HepG2 (cell line): ENCODE results near the gene LINGO1.

ENCODE experiments used
- EZH2 ChIP-seq: conservative IDR thresholded peaks from 2 replicates; pipeline ENCODE4 v1.6.1; 2012; ENCODE audit warnings: mild to moderate bottlenecking, low read depth, low read length, moderate library complexity
- HCFC1 ChIP-seq: fragments of 150-350 bp; IDR thresholded peaks from 2 replicates; pipeline ENCODE4 v1.6.1; 2014; ENCODE audit warnings: low read depth, low read length
- KLF6 ChIP-seq: IDR thresholded peaks from 2 replicates; pipeline ENCODE4 v1.8.0; 2016; ENCODE audit warnings: missing biosample characterization, missing genetic modification reagents
- U2AF1 ChIP-seq: fragments of 200-400 bp; formaldehyde crosslinking; optimal IDR thresholded peaks from 2 replicates; pipeline ENCODE3; 2017; ENCODE audit warnings: mild to moderate bottlenecking, low read depth, low read length
- ZNF10 ChIP-seq: sonication (generic); formaldehyde crosslinking; IDR thresholded peaks from 2 replicates; pipeline ENCODE4 v1.4.0; 2020; ENCODE audit warnings: mild to moderate bottlenecking, low read depth, missing genetic modification reagents, borderline replicate concordance
- ZNF784 ChIP-seq: sonication (generic); formaldehyde crosslinking; IDR thresholded peaks from 2 replicates; pipeline ENCODE4 v1.5.1; 2020; ENCODE audit warnings: missing genetic modification reagents, mild to moderate bottlenecking, borderline replicate concordance

- TF ChIP-seq EZH2 (no peak), U2AF1 (no peak), ZNF10 (CRISPR knock-in tag) (no peak), ZNF784 (no peak), HCFC1 (no peak), KLF6 (CRISPR knock-in tag) (no peak)
Measured at GRCh38 chr15:77610731-77611130, 22.0 kb downstream of the LINGO1 start.
